ENCODE results near the gene DOCK9. TPM values are rescaled to one million over a fixed set of nuclear protein-coding genes. Genes with fewer than 3 reads are reported as not detected.

DOCK9 gene
- total RNA-seq, 3 donors from 2014 or later, result 25.8 to 34.9 (median 28.4) TPM

DNA sequence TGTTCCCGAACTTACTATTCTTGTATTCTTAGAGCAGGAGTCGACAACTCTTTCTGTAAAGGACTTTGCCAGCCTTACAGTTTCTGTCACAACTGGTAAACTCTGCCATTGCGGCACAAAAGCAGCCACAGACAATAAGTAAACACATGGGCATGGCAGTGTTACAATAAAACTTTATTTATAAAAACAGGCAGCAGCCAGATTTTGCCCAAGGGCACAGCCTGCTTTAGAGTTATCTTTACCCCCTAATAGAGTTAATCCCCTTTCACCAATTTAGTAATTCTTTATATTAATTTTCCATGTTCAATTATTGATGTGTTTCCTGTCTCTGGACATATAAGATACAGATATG lies 19.4 kb downstream of the DOCK9 start:
- Mint-ChIP-seq H3K4me1 (ENCODE audit: low read depth) (peaks cover 15% of the 10 kb centered on the region), H3K4me3 (no peak overlapping the region), H3K27me3 (ENCODE audit: low read depth) (no peaks in the 10 kb centered on the region), H3K36me3 (ENCODE audit: insufficient read depth) (peaks cover 14% of the 10 kb centered on the region), H3K9me3 (no peaks in the 10 kb centered on the region)
- no peak for ATAC-seq
- no peak for DNase-seq

DNA sequence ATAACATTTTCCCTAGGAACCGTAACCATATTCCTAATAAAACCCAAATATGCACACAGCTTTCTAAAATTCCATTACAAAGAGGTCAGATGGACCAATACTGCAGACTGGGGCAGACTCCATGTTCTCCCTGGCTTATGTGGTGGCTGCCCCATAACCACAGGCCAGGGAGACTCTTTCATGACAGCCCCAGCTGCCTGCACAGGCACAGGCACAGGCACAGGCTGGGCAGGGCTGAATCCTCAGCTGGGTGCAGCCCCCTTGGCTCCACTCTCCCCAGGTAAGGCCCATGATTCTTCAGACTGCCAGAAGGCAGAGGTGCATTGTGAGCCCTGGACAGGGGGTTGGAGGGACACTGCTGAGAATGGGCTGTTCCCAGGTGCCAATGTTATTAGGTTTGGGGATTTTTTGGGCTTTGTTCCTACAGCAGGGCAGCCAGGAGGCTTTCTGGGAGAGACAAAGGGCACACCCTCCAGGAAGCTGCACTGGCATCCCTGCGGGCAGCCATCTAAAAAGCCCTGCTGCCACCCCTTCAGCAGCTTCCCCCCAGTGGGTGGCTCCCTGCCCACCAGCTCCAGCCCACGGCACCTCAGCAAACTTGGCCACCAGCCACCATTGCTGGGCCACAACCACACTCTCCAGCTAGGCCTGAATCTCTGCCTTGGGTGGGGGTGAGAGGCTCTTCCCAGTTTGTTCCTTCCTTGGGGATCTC lies 20.0 kb downstream of the DOCK9 start:
- no peak for ATAC-seq
- no peak overlapping the region for H3K4me3 Mint-ChIP-seq
- H3K9me3 Mint-ChIP-seq, result no peaks in the 10 kb centered on the region
- no peak for DNase-seq
- peaks cover 15% of the 10 kb centered on the region for H3K4me1 Mint-ChIP-seq (ENCODE audit: low read depth)
- no peaks in the 10 kb centered on the region for H3K27me3 Mint-ChIP-seq (ENCODE audit: low read depth)
- H3K36me3 Mint-ChIP-seq (ENCODE audit: insufficient read depth), result peaks cover 14% of the 10 kb centered on the region

DNA sequence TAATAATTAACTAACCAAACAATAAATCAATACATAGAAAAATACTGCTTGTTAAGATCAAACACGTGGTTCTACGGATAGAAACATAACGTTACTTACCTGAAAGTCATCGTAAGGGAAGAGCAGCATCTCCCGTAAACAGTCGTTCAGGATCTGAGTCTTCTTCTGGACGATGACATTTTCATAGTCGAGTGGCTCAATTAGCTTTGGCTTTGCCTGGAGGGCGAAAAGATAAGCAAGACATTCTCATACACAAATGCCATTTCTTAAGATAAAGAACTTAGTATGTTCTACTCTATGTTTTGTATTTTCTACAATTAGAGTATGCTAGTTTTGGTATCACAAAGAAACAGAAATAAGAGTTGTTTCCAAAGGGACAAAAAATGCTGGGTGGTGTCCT lies 22.5 kb downstream of the DOCK9 start:
- Mint-ChIP-seq H3K36me3 (ENCODE audit: insufficient read depth) (peaks cover 16% of the 10 kb centered on the region), H3K4me3 (no peak overlapping the region), H3K4me1 (ENCODE audit: low read depth) (peaks cover 12% of the 10 kb centered on the region), H3K27me3 (ENCODE audit: low read depth) (no peaks in the 10 kb centered on the region), H3K9me3 (no peaks in the 10 kb centered on the region)
- no peak for ATAC-seq
- DNase-seq, result no peak

- no peak for ATAC-seq
- Mint-ChIP-seq H3K27me3 (ENCODE audit: low read depth) (no peaks in the 10 kb centered on the region), H3K36me3 (ENCODE audit: insufficient read depth) (peaks cover 19% of the 10 kb centered on the region), H3K4me1 (ENCODE audit: low read depth) (peaks cover 12% of the 10 kb centered on the region), H3K4me3 (no peak overlapping the region), H3K9me3 (no peaks in the 10 kb centered on the region)
- DNase-seq, result no peak
Measured at GRCh38 chr13:98954313-98954712, 23.6 kb downstream of the DOCK9 start.

- H3K27me3 Mint-ChIP-seq (ENCODE audit: low read depth), result no peaks in the 10 kb centered on the region
- DNase-seq (no peak), ATAC-seq (no peak)
- H3K4me1 Mint-ChIP-seq (ENCODE audit: low read depth), result peaks cover 30% of the 10 kb centered on the region
- peaks cover 18% of the 10 kb centered on the region for H3K36me3 Mint-ChIP-seq (ENCODE audit: insufficient read depth)
- no peak overlapping the region for H3K4me3 Mint-ChIP-seq
- H3K9me3 Mint-ChIP-seq, result no peaks in the 10 kb centered on the region
Measured at GRCh38 chr13:98951266-98951665, 26.6 kb downstream of the DOCK9 start.

GRCh38 chr13:98950705-98951104 lies 27.2 kb downstream of the DOCK9 start:
- H3K9me3 Mint-ChIP-seq, result no peaks in the 10 kb centered on the region
- no peak overlapping the region for H3K4me3 Mint-ChIP-seq
- peaks cover 31% of the 10 kb centered on the region for H3K4me1 Mint-ChIP-seq (ENCODE audit: low read depth)
- H3K27me3 Mint-ChIP-seq (ENCODE audit: low read depth), result no peaks in the 10 kb centered on the region
- H3K36me3 Mint-ChIP-seq (ENCODE audit: insufficient read depth), result peaks cover 18% of the 10 kb centered on the region
- no peak for DNase-seq
- no peak for ATAC-seq

DNA sequence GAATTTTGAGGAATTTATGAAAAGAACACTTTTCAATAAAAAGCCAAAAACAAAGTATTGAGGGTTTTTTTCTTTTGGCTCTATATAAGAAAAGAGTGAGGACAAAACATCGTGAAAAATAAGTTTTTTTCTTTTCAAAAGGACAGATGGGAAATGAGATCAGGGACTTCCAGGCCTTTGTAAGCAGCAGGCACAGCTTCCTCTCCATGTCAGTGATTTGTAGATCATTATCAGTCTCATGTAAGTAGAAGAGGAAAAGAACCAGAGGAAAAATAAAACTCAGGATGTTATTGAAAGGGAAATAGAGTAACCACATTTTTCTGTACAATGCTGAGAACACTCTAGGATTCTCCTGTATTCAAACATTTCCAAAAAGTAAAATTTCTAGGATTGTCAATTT lies 29.9 kb downstream of the DOCK9 start:
- DNase-seq (no peak), ATAC-seq (no peak)
- Mint-ChIP-seq H3K4me3 (no peak overlapping the region), H3K4me1 (ENCODE audit: low read depth) (peaks cover 33% of the 10 kb centered on the region), H3K9me3 (no peaks in the 10 kb centered on the region), H3K27me3 (ENCODE audit: low read depth) (no peaks in the 10 kb centered on the region), H3K36me3 (ENCODE audit: insufficient read depth) (peaks cover 11% of the 10 kb centered on the region)

- H3K9me3 Mint-ChIP-seq, result no peaks in the 10 kb centered on the region
- peaks cover 31% of the 10 kb centered on the region for H3K4me1 Mint-ChIP-seq (ENCODE audit: low read depth)
- H3K4me3 Mint-ChIP-seq, result no peak overlapping the region
- DNase-seq (no peak), ATAC-seq (no peak)
- H3K36me3 Mint-ChIP-seq (ENCODE audit: insufficient read depth), result peaks cover 7% of the 10 kb centered on the region
- H3K27me3 Mint-ChIP-seq (ENCODE audit: low read depth), result no peaks in the 10 kb centered on the region
Measured at GRCh38 chr13:98945863-98946605, 31.8 kb downstream of the DOCK9 start.

- DNase-seq (no peak), ATAC-seq (no peak)
- Mint-ChIP-seq H3K36me3 (ENCODE audit: insufficient read depth) (peaks cover 5% of the 10 kb centered on the region), H3K4me1 (ENCODE audit: low read depth) (peaks cover 33% of the 10 kb centered on the region), H3K27me3 (ENCODE audit: low read depth) (no peaks in the 10 kb centered on the region), H3K4me3 (no peak overlapping the region), H3K9me3 (no peaks in the 10 kb centered on the region)
Measured at GRCh38 chr13:98944336-98944735, 33.5 kb downstream of the DOCK9 start.

DNA sequence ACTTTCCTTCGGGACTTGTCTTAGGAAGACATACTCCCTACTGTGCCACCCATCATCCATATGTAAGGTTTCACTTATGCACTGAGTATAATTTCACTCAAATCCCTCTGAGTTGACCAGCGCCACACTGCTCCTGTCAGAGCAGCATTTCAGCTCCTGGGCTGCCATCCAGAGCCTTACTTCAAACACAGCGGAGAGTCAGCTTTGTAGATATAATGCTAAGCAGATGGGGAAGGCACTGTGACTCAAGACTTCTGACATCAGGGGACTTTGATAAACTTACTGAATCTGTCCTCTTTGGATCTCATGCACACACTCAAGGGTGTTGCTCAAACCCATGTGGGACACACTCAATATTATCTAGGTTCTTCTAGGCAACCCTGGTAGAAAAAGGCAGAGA lies 34.9 kb downstream of the DOCK9 start:
- H3K4me1 Mint-ChIP-seq (ENCODE audit: low read depth), result peaks cover 25% of the 10 kb centered on the region
- no peak overlapping the region for H3K4me3 Mint-ChIP-seq
- ATAC-seq (no peak), DNase-seq (no peak)
- no peaks in the 10 kb centered on the region for H3K9me3 Mint-ChIP-seq
- H3K27me3 Mint-ChIP-seq (ENCODE audit: low read depth), result no peaks in the 10 kb centered on the region
- peaks cover 3% of the 10 kb centered on the region for H3K36me3 Mint-ChIP-seq (ENCODE audit: insufficient read depth)

- Mint-ChIP-seq H3K4me1 (ENCODE audit: low read depth) (peaks cover 21% of the 10 kb centered on the region), H3K9me3 (no peaks in the 10 kb centered on the region), H3K27me3 (ENCODE audit: low read depth) (no peaks in the 10 kb centered on the region), H3K4me3 (no peak overlapping the region), H3K36me3 (ENCODE audit: insufficient read depth) (peaks cover 3% of the 10 kb centered on the region)
- no peak for DNase-seq
- no peak for ATAC-seq
Measured at GRCh38 chr13:98942485-98942884, 35.4 kb downstream of the DOCK9 start.

DNA sequence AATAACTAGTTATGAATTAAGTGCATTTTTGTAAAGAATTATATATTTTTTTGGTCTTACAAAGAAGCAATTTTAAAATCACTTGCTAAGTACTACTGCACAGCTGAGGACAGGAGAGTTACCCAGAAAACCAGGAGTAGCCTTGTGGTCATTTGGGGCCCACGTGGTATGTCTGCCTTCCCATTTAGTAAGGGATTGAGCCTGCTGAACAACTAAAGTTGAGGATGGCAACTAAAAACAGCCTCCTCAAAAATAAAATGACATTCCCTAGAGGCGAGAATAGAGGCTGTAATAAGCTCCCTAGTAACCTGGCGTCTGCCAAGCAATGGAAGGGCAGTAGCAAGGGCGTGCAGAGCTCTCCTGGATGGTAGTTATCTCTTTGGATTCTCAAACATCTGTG lies 36.3 kb downstream of the DOCK9 start:
- ATAC-seq, result no peak
- no peaks in the 10 kb centered on the region for H3K9me3 Mint-ChIP-seq
- no peak overlapping the region for H3K4me3 Mint-ChIP-seq
- peaks cover 18% of the 10 kb centered on the region for H3K4me1 Mint-ChIP-seq (ENCODE audit: low read depth)
- H3K36me3 Mint-ChIP-seq (ENCODE audit: insufficient read depth), result peaks cover 5% of the 10 kb centered on the region
- no peak for DNase-seq
- H3K27me3 Mint-ChIP-seq (ENCODE audit: low read depth), result no peaks in the 10 kb centered on the region

- H3K36me3 Mint-ChIP-seq (ENCODE audit: insufficient read depth), result peaks cover 7% of the 10 kb centered on the region
- no peak for ATAC-seq
- H3K9me3 Mint-ChIP-seq, result peaks cover 2% of the 10 kb centered on the region
- H3K4me3 Mint-ChIP-seq, result no peak overlapping the region
- no peak for DNase-seq
- H3K27me3 Mint-ChIP-seq (ENCODE audit: low read depth), result no peaks in the 10 kb centered on the region
- peaks cover 15% of the 10 kb centered on the region for H3K4me1 Mint-ChIP-seq (ENCODE audit: low read depth)
Measured at GRCh38 chr13:98941126-98941525, 36.7 kb downstream of the DOCK9 start.

DNA sequence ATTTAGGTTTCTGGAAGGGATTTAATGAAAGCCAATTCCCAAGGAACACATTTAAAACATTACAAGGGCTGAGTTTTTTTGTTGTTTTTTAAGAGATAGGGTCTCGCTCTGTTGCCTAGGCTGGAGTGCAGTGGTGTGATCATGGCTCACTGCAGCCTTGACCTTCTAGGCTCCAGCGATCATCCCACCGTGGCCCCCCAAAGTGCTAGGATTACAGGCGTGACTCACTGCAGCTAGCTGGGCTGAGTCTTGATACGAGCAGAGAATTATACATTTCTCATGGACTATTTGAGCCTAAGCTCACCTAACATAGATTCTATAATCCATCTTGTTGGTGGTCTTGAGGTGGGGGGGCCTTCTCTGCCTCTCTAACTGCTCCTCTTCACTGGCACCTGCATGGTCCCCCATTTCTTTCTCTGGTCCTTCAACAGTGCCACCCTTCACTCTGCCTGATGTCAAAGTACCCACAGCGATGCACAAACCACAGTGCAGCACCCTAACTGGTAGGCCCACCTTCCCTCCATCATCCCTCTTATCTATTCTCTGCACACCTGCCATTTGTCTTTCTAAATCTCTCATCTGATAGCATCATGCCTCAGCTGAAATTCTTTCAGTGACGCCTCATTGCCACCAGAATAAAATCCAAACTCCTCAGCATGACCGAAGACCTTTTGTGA lies 37.4 kb downstream of the DOCK9 start:
- peaks cover 13% of the 10 kb centered on the region for H3K4me1 Mint-ChIP-seq (ENCODE audit: low read depth)
- H3K27me3 Mint-ChIP-seq (ENCODE audit: low read depth), result no peaks in the 10 kb centered on the region
- H3K36me3 Mint-ChIP-seq (ENCODE audit: insufficient read depth), result peaks cover 10% of the 10 kb centered on the region
- no peak for ATAC-seq
- peaks cover 5% of the 10 kb centered on the region for H3K9me3 Mint-ChIP-seq
- no peak overlapping the region for H3K4me3 Mint-ChIP-seq
- no peak for DNase-seq
